K562 (cell line): ENCODE data around the gene KAT2B. TPM values are rescaled to one million over a fixed set of nuclear protein-coding genes. Genes with fewer than 3 reads are reported as not detected.
A peak's percentile ranks its signal among the peaks of the same experiment; 100 is the strongest.

Source experiments
- ATAC-seq: fragments of 200-7000 bp; cut with Tn5 transposase; 3 replicates; pipeline ENCODE4 v1.9.1; 2020; ENCODE audit warnings: moderate library complexity
- BruUV-seq: library from RNA; stranded (reverse); fragments of 400-500 nt; replicated peaks from 2 replicates; lab custom pipeline; 2021; lab: Mats Ljungman, UMichigan
- CTCF ChIA-PET: fragments of 300-600 bp; formaldehyde crosslinking; extraction: SDS; loops from one replicate; lab custom pipeline; 2021; ENCODE audit warnings: low intra/inter-chr PET ratio; lab: Yijun Ruan, JAX
- POLR2A ChIA-PET: fragments of 300-600, 350-650 bp; sonication (Branson Sonifier 250); formaldehyde crosslinking; extraction: SDS; loops from one replicate; lab custom pipeline; 2021; ENCODE audit warnings: antibody characterized with exemption, inconsistent platforms; lab: Yijun Ruan, JAX
- DNase-seq, 4 experiments: peaks; one replicate each; pipeline versions ENCODE4 v3.0.0 to v3.0.0-alpha.2; 2011 to 2018; ENCODE audit warnings: low spot score in 3 of 4, mixed read lengths in 3 of 4; ENCODE audit errors: extremely low read depth in 1 of 4
- FAIRE-seq: peaks from 2 replicates; lab custom pipeline; 2011; peaks lifted over from hg19 to GRCh38; lab: Jason Lieb, UNC
- H2AFZ ChIP-seq: 2 replicates; pipeline ENCODE4 v1.6.0; 2011; ENCODE audit warnings: low read depth, low read length, control low read depth, inconsistent platforms
- H3K27ac ChIP-seq: fragments of 200-600 bp; 3 replicates; pipeline ENCODE4 v1.8.0; 2011; ENCODE audit warnings: low read depth, mild to moderate bottlenecking, control low read depth, inconsistent platforms, low read length, moderate library complexity, mixed read lengths; ENCODE audit errors: extremely low read depth
- H3K27me3 ChIP-seq, 2 experiments: fragments of 300-600 bp in 1 of 2; 2 replicates in 1 of 2; 3 replicates in 1 of 2; pipeline versions ENCODE4 v1.6.0 to v1.8.0; 2011; ENCODE audit warnings: inconsistent platforms in 2 of 2, low read length in 2 of 2, mild to moderate bottlenecking in 1 of 2, mixed read lengths in 1 of 2, moderate library complexity in 1 of 2; ENCODE audit not compliant: control insufficient read depth in 2 of 2, insufficient read depth in 2 of 2
- H3K36me3 ChIP-seq: fragments of 300-600 bp; 3 replicates; pipeline ENCODE4 v1.8.0; 2011; ENCODE audit warnings: mild to moderate bottlenecking, low read length, inconsistent platforms; ENCODE audit not compliant: control insufficient read depth, insufficient read depth
- H3K4me1 ChIP-seq, 2 experiments: fragments of 200-600 bp in 1 of 2; replicated peaks in 1 of 2; 2 replicates in 1 of 2; 3 replicates in 1 of 2; pipeline versions ENCODE4 v1.5.1 to v1.8.0; 2011; ENCODE audit warnings: inconsistent platforms in 2 of 2, low read length in 2 of 2, mild to moderate bottlenecking in 1 of 2, mixed read lengths in 1 of 2, moderate library complexity in 1 of 2; ENCODE audit not compliant: control insufficient read depth in 2 of 2, insufficient read depth in 2 of 2
- H3K4me2 ChIP-seq: 2 replicates; pipeline ENCODE4 v1.6.1; 2011; ENCODE audit warnings: low read length, control low read depth, inconsistent platforms, mixed read lengths; ENCODE audit not compliant: insufficient read depth
- H3K4me3 ChIP-seq: fragments of 200-600 bp; sonication (generic), shearing (Covaris generic); 2 replicates; pipeline ENCODE4 v1.5.1; 2016; ENCODE audit warnings: control low read depth, inconsistent platforms
- H3K79me2 ChIP-seq: fragments of 200-600 bp; 3 replicates; pipeline ENCODE4 v1.8.0; 2011; ENCODE audit warnings: low read length, inconsistent platforms; ENCODE audit not compliant: control insufficient read depth, insufficient read depth
- H3K9ac ChIP-seq, 2 experiments: 2 replicates each; pipeline versions ENCODE4 v1.6.0 to v1.6.1; 2011; ENCODE audit warnings: low read depth in 2 of 2, low read length in 2 of 2, control low read depth in 1 of 2, inconsistent platforms in 1 of 2, mild to moderate bottlenecking in 1 of 2, mixed read lengths in 1 of 2; ENCODE audit not compliant: insufficient read depth in 1 of 2
- H3K9me1 ChIP-seq: one replicate; pipeline ENCODE4 v1.6.0; 2011; ENCODE audit warnings: inconsistent platforms, mild to moderate bottlenecking, low read length, moderate library complexity; ENCODE audit not compliant: control insufficient read depth, insufficient read depth
- H3K9me3 ChIP-seq: replicated peaks from 2 replicates; pipeline ENCODE4 v1.5.1; 2011; ENCODE audit warnings: low read depth, low read length, inconsistent platforms; ENCODE audit not compliant: control insufficient read depth, insufficient read depth
- H4K20me1 ChIP-seq: replicated peaks from 2 replicates; pipeline ENCODE4 v1.6.1; 2011; ENCODE audit warnings: low read length, inconsistent platforms, mixed read lengths; ENCODE audit not compliant: control insufficient read depth, insufficient read depth
- ARID4B ChIP-seq: sonication (generic); formaldehyde crosslinking; IDR thresholded peaks from 2 replicates; pipeline ENCODE4 v1.8.0; 2022; ENCODE audit warnings: mild to moderate bottlenecking, missing genetic modification reagents
- BDP1 ChIP-seq: IDR thresholded peaks from 3 replicates; pipeline ENCODE4 v1.6.1; 2011; ENCODE audit not compliant: insufficient read length, insufficient read depth
- CCAR2 ChIP-seq: fragments of 200-400 bp; formaldehyde crosslinking; IDR thresholded peaks from 2 replicates; pipeline ENCODE4 v1.6.1; 2017; ENCODE audit warnings: mild to moderate bottlenecking, low read depth, low read length
- CEBPG ChIP-seq, 3 experiments: fragments of 200-800 bp in 1 of 3; sonication (Bioruptor generic) in 1 of 3; sonication (generic) in 1 of 3; formaldehyde crosslinking in 1 of 3; IDR thresholded peaks in 2 of 3; conservative IDR thresholded peaks in 1 of 3; 2 replicates each; pipeline versions ENCODE4 v1.6.1 to v1.8.0; 2016 to 2022; ENCODE audit warnings: missing compliant biosample characterization in 2 of 3, missing genetic modification characterization in 2 of 3, mild to moderate bottlenecking in 1 of 3, missing genetic modification reagents in 1 of 3
- FOXK2 ChIP-seq, 2 experiments: fragments of 450-650 bp; IDR thresholded peaks in 1 of 2; conservative IDR thresholded peaks in 1 of 2; 2 replicates each; pipeline ENCODE4 v1.6.1; 2016; ENCODE audit warnings: low read depth in 2 of 2, mild to moderate bottlenecking in 1 of 2
- IRF2 ChIP-seq: sonication (generic); formaldehyde crosslinking; IDR thresholded peaks from 2 replicates; pipeline ENCODE4 v1.8.1; 2022; ENCODE audit warnings: mild to moderate bottlenecking, missing genetic modification reagents
- NFE2 ChIP-seq: IDR thresholded peaks from 2 replicates; pipeline ENCODE4 v1.6.1; 2014; ENCODE audit warnings: antibody characterized with exemption, low read depth
- RAD21 ChIP-seq, 2 experiments: fragments of 250-450 bp in 1 of 2; fragments of 450-650 bp in 1 of 2; sonication (Bioruptor Pico) in 1 of 2; formaldehyde crosslinking in 1 of 2; IDR thresholded peaks in 1 of 2; conservative IDR thresholded peaks in 1 of 2; 2 replicates each; pipeline versions ENCODE4 v1.4.0 to v1.8.0; 2020 to 2022; ENCODE audit warnings: mild to moderate bottlenecking in 2 of 2, moderate library complexity in 1 of 2
- TARDBP ChIP-seq: fragments of 450-650 bp; IDR thresholded peaks from 2 replicates; pipeline ENCODE4 v1.6.1; 2016
- WGBS: fragments of 100-300 bp; shearing (Covaris generic); methylation state at CpG from one replicate; pipeline ENCODE4 v1.1.6; 2016; ENCODE audit warnings: low coverage, mixed read lengths; ENCODE audit not compliant: insufficient coverage; ENCODE audit errors: missing lambda C conversion rate; 5-methylcytosine and 5-hydroxymethylcytosine counted together
- in situ Hi-C: fragments of 300-500 bp; cut with MboI; formaldehyde crosslinking; loops from 4 replicates; pipeline ENCODE4 v1.15.0; 2018; ENCODE audit warnings: inconsistent platforms, mixed read lengths
- intact Hi-C: fragments of 100-400 bp; cut with micrococcal nuclease; formaldehyde crosslinking; loops from 2 replicates; pipeline ENCODE4 v1.14.2; 2022
- polyA plus RNA-seq, 8 experiments: library from polyadenylated mRNA; depleted of rRNA in 4 of 8; stranded (reverse) in 5 of 8; unstranded in 3 of 8; fragments of >200 nt; fragmentation: Nextera tagmentation in 2 of 8; fragmentation: Illumina TruSeq in 1 of 8; extraction: Ambion mirVana in 2 of 8; extraction: Trizol in 1 of 8; gene quantifications; 2 replicates each; pipeline versions ENCODE4 v1.2.1 to v1.2.3, GENCODE V29; 2011 to 2014; ENCODE audit warnings: inconsistent platforms in 1 of 8, missing spikeins in 1 of 8
- total RNA-seq, 7 experiments: library from RNA; depleted of rRNA in 6 of 7; stranded (reverse); fragments of >200 nt in 6 of 7; fragmentation: Illumina TruSeq in 2 of 7; extraction: Trizol in 2 of 7; gene quantifications; 2 replicates each; pipeline versions ENCODE4 v1.2.1 to v1.2.3, GENCODE V29; 2011 to 2021; ENCODE audit warnings: low replicate concordance in 1 of 7
- TF ChIP-seq, protein P1 (sequence below), 3 experiments: IDR thresholded peaks in 2 of 3; conservative IDR thresholded peaks in 1 of 3; 2 replicates each; pipeline ENCODE4 v1.5.1; 2011 to 2012; ENCODE audit warnings: low read length in 3 of 3, mild to moderate bottlenecking in 3 of 3, control low read depth in 2 of 3, improper control_type of control experiment in 1 of 3, inconsistent platforms in 1 of 3, low read depth in 1 of 3, mixed read lengths in 1 of 3, moderate library complexity in 1 of 3; ENCODE audit not compliant: insufficient read depth in 2 of 3
- TF ChIP-seq, protein P2 (sequence below), 2 experiments: IDR thresholded peaks; 2 replicates each; pipeline ENCODE4 v1.6.1; 2011; ENCODE audit warnings: borderline replicate concordance in 1 of 2, control low read depth in 1 of 2, low read depth in 1 of 2, low read length in 1 of 2, mild to moderate bottlenecking in 1 of 2, mixed read lengths in 1 of 2, moderate library complexity in 1 of 2; ENCODE audit not compliant: insufficient read depth in 1 of 2, insufficient read length in 1 of 2, poor library complexity in 1 of 2, severe bottlenecking in 1 of 2; ENCODE audit errors: extremely low read depth in 1 of 2

The KAT2B gene
- total and polyA plus RNA-seq, 9 of the 15 experiments (the other 6 are each of a cell fraction or from before 2014, with no cell fraction given) = 3.3 to 14.9 (median 12.2) TPM

DNA sequence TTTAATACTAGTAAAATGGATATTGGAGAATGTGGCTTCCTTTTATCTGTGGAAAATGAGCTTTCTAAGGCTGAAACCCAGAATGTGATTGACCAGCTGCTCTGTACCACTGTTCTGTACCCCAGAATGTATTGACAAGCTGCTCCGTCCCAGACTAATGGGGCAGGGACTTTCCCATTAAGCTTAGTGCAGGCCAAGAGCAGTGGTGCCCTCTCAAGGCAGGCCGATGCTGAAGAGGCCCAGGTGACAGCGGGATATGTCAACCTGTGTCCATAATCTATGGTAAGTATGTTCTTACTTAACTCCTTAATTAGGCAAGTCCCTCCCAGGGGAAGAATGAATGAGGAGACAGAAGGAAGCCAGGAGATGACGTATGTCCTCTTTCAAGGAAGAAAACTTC is 114.7 kb downstream of the KAT2B start:
- H3K36me3 ChIP-seq = peaks cover 61% of the 10 kb centered on the region
- TF ChIP-seq NFE2 = no peak
- peak in 1 of 2 experiments; percentile 26; a peak in 1 of 4 replicates for TF ChIP-seq RAD21 (CRISPR knock-in tag; conservative IDR thresholded peaks at IDR 0.05 in 1 of 2, IDR thresholded peaks at IDR 0.05 in 1 of 2)
- TF ChIP-seq, protein P1, sequence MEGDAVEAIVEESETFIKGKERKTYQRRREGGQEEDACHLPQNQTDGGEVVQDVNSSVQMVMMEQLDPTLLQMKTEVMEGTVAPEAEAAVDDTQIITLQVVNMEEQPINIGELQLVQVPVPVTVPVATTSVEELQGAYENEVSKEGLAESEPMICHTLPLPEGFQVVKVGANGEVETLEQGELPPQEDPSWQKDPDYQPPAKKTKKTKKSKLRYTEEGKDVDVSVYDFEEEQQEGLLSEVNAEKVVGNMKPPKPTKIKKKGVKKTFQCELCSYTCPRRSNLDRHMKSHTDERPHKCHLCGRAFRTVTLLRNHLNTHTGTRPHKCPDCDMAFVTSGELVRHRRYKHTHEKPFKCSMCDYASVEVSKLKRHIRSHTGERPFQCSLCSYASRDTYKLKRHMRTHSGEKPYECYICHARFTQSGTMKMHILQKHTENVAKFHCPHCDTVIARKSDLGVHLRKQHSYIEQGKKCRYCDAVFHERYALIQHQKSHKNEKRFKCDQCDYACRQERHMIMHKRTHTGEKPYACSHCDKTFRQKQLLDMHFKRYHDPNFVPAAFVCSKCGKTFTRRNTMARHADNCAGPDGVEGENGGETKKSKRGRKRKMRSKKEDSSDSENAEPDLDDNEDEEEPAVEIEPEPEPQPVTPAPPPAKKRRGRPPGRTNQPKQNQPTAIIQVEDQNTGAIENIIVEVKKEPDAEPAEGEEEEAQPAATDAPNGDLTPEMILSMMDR (IDR thresholded peaks at IDR 0.05 in 2 of 3, conservative IDR thresholded peaks at IDR 0.05 in 1 of 3; ENCODE audit: insufficient read depth in 2 of 3, low read depth in 1 of 3, low read length in 3 of 3) = peak in 1 of 3 experiments; percentile 18; a peak in 2 of 6 replicates
- TF ChIP-seq ARID4B (CRISPR knock-in tag) = no peak
- TF ChIP-seq TARDBP = no peak
- TF ChIP-seq BDP1 = no peak
- no peak for TF ChIP-seq FOXK2 (conservative IDR thresholded peaks at IDR 0.05 in 1 of 2, IDR thresholded peaks at IDR 0.05 in 1 of 2; ENCODE audit: low read depth in 2 of 2)
- TF ChIP-seq, protein P2, sequence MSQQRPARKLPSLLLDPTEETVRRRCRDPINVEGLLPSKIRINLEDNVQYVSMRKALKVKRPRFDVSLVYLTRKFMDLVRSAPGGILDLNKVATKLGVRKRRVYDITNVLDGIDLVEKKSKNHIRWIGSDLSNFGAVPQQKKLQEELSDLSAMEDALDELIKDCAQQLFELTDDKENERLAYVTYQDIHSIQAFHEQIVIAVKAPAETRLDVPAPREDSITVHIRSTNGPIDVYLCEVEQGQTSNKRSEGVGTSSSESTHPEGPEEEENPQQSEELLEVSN (IDR thresholded peaks at IDR 0.05; ENCODE audit: borderline replicate concordance in 1 of 2, extremely low read depth in 1 of 2, insufficient read depth in 1 of 2, insufficient read length in 1 of 2, low read depth in 1 of 2, low read length in 1 of 2, poor library complexity in 1 of 2, severe bottlenecking in 1 of 2) = no peak
- TF ChIP-seq IRF2 (CRISPR knock-in tag) = no peak
- no peak for TF ChIP-seq CEBPG (CRISPR knock-in tag; IDR thresholded peaks at IDR 0.05)
- TF ChIP-seq CEBPG (tag; conservative IDR thresholded peaks at IDR 0.05 in 1 of 2, IDR thresholded peaks at IDR 0.05 in 1 of 2) = no peak
- no peak for TF ChIP-seq CCAR2
- FAIRE-seq (no peak), DNase-seq (no peak), ATAC-seq (peak; percentile 41; the same call in 2 of the 3 replicates)
- no peaks in the 10 kb centered on the region for H3K79me2 ChIP-seq
- ChIA-PET POLR2A (interaction anchor here (0.9 to 2.1 kb wide), 6 partner anchors 8 to 31 kb away, joined by 3 to 9 read pairs (median 4); partner anchors contain the start of gene SGO1), CTCF (no interaction called here)
- in situ Hi-C loops = no loop called here
- H3K9me3 ChIP-seq = no peaks in the 10 kb centered on the region
- H3K9me1 ChIP-seq = no peaks in the 10 kb centered on the region
- H3K4me3 ChIP-seq = no peak overlapping the region
- no peak overlapping the region for H3K4me2 ChIP-seq
- H3K27me3 ChIP-seq = no peaks in the 10 kb centered on the region
- intact Hi-C loops = loop anchor here (5.0 kb wide), 1 partner anchor 268 kb away; no protein-coding TSS in a partner anchor
- no peaks in the 10 kb centered on the region for H4K20me1 ChIP-seq
- no peak overlapping the region for H3K27ac ChIP-seq
- no peak overlapping the region for H3K9ac ChIP-seq
- no peak overlapping the region for H2AFZ ChIP-seq
- 90% methylated on average over 4 of the region's 4 CpGs for WGBS
- H3K4me1 ChIP-seq = no peaks in the 10 kb centered on the region
- no TSS peak for BruUV-seq
